ENCODE data around the gene PRKCB.

PRKCB gene

GRCh38 chr16:24170407-24170806 is 334.6 kb downstream of the PRKCB start:
- no peak for DNase-seq (ENCODE audit: low read depth in 3 of 3)

DNA sequence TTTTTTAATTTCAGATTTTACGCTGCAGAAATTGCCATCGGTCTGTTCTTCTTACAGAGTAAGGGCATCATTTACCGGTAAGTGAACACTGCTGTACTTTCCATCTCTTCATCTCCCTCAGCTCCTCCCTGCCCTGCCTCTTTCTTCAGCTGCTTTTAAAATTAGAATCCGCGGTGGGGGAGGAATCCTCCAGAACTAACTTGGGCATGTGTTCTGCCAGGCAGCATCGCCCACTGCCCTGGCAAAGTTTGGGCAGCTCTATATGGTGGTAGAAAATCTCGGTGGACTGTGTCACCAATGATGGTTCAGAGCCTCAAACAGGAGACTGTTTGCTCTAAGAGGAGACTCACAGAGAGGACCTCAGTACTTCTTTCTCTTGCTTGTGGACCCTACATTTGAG is 338.7 kb downstream of the PRKCB start:
- no peak for DNase-seq (ENCODE audit: low read depth in 3 of 3)

DNA sequence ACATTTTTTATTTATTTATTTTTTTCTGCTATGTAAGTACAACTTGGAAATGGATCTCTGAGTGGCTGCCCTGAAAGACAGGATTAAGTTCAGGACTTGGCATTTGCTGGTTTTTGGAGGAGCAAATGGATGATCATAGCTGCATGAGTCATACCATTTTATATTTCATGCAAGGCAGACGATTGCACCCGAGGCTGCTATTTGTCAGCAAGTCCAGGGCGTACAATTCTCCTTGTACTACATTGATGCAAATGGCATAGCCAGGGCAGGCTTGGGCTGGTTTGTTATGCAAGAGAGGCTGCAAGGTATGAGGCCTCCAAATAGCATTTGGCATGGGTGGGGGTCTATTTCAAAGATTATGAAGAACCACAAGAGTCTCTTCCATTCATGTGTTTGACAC is 339.2 kb downstream of the PRKCB start:
- DNase-seq (ENCODE audit: low read depth in 3 of 3) = no peak

DNA sequence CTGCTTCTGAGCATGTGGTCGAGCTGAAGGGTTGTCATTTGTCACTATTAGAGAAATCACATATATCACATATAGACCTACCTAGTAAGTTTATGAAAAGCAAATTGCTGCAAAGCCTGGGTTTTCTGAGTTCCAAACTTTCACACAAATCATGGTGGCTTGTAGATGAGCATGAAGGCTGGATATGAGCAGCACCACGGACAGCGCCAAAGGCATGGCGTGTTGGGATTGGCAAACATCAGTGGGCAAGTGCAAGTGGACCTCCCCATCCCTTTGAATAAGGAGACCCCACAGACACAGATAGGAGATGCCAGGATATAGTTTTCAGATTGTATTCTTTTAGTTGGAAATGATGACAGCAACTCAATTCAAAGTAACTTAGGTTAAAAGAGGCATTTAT is 342.7 kb downstream of the PRKCB start:
- DNase-seq (ENCODE audit: low read depth in 3 of 3) = no peak

- no peak for DNase-seq (ENCODE audit: low read depth in 3 of 3)
Measured at GRCh38 chr16:24180451-24180850, 344.7 kb downstream of the PRKCB start.

GRCh38 chr16:24188021-24188542 is 352.3 kb downstream of the PRKCB start:
- DNase-seq (ENCODE audit: low read depth in 3 of 3) = no peak

- DNase-seq (ENCODE audit: low read depth in 3 of 3) = no peak
Measured at GRCh38 chr16:24188751-24189318, 353.1 kb downstream of the PRKCB start.

GRCh38 chr16:24189941-24190340 is 354.2 kb downstream of the PRKCB start:
- no peak for DNase-seq (ENCODE audit: low read depth in 3 of 3)

DNA sequence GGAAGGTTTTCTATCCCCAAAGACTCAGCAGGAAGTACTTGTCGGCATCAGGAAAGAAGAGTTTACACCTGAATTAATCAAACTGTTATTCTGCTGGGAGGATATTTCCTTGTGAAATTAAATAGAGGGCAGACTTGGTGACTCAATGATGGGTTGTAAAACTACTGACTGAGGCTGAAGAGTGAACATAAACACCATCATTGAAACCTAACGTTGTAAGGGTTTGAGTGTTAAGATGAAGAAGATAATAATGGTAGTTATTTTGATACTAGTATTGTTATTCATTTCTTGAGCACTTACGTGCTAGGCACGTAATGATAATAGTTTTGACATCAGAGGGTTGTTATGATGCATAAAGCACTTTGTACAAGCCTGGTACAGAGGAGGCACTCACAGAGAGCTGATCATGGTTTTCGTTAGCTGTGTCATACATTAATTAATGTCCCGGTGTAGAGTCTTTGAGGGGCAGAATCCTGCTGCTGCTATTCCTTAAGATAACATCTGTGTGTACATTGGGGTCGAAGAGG is 356.2 kb downstream of the PRKCB start:
- no peak for DNase-seq (ENCODE audit: low read depth in 3 of 3)

GRCh38 chr16:24195221-24195620 is 359.4 kb downstream of the PRKCB start:
- no peak for DNase-seq (ENCODE audit: low read depth in 3 of 3)

DNA sequence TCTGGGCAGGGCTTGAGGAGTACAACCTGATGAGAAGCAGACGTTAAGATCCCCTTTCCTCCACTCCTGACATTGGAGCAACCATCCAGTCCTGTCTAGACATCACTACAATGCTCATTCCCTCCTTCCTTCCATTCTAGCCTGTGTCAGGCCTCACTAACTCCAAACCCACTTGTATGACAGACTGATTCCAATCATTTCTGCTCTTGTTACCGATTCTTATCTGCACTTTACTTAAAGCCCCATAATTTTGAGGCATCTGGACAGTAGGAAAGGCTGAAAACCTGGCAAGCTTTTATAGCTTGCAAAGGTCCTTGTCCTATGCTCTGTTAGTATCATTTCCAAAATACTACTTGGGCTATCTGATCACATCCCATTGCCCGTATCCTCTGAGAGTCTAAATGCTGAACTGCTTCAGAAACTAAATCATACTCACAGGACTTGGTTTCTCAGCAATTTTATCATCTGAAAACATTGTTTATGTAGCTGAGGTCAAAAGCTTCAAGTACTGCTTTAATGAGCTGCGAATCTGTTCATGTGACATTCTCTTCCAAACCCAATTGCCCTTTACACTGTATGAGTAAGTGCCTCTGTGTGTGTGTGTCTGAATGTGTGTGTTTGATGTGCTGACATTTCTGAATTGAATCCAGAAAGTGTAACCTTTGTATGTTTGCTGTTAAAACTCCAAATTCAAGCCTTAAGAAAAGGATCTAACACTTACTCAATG is 363.2 kb downstream of the PRKCB start:
- no peak for DNase-seq (ENCODE audit: low read depth in 3 of 3)

DNA sequence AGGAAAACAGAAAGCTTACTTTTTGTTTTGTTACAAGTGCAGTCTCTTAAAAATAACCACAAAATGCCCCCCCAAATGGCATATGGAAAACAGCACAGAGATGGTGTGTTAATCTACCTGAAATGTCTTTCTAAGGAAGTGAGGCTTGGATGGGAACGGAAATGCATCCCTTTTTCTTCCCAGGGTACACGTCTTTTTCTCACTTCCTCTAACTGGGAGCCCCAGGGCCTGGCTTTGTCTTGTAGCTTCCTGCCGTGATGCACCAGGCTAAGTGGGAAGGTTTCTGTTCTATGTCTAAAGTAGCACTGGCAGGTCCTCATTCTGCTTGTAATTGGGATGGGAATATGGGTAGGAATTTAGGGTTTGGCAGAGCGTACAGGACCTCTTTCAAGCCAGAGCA is 367.9 kb downstream of the PRKCB start:
- DNase-seq (ENCODE audit: low read depth in 3 of 3) = no peak

GRCh38 chr16:24204150-24204665 is 368.4 kb downstream of the PRKCB start:
- DNase-seq (ENCODE audit: low read depth in 3 of 3) = no peak

DNA sequence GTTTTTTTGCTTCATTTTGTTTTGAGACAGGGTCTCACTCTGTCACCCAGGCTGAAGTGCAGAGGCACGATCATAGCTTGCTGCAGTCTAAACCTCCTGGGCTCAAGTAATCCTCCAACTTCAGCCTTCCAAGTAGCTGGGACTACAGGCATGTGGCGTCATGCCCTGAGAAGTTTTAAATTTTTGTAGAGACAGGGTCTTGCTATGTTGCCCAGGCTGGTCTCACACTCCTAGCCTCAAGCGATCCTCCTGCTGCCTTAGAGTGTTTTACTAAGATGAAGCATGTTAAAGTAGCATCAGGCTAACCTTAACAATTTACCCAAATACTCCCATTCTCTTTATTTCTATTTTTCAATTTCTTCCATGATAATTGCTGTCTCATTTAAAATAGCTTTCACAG is 371.1 kb downstream of the PRKCB start:
- DNase-seq (ENCODE audit: low read depth in 3 of 3) = no peak

GRCh38 chr16:24208710-24209109 is 372.9 kb downstream of the PRKCB start:
- DNase-seq (ENCODE audit: low read depth in 3 of 3) = no peak

GRCh38 chr16:24214992-24215391 is 379.2 kb downstream of the PRKCB start:
- no peak for DNase-seq (ENCODE audit: low read depth in 3 of 3)

DNA sequence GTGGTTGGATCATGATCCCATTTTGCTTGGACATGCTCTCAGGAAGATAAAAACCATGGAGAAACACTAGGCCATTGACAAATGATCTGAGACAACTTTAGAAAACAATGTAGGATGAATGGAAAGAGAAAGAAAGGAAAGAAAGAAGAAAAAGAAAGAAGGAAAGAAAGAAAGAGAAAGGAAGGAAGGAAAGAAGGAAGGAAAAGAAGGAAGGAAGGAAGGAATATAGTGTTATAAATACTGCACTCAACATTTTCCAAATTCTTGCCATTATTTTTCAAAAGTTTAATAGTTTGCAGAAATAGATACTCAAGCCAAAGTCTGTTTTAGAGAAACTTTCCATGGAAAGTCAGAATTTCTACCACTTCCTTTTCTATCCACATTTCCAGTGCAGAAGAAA is 381.2 kb downstream of the PRKCB start:
- no peak for DNase-seq (ENCODE audit: low read depth in 3 of 3)

- DNase-seq (ENCODE audit: low read depth in 3 of 3) = no peak
Measured at GRCh38 chr16:24217461-24217860, 381.7 kb downstream of the PRKCB start.

GRCh38 chr16:24218299-24218698 is 382.5 kb downstream of the PRKCB start:
- DNase-seq (ENCODE audit: low read depth in 3 of 3) = no peak

- no peak for DNase-seq (ENCODE audit: low read depth in 3 of 3)
Measured at GRCh38 chr16:24221219-24221618, 385.4 kb downstream of the PRKCB start.

- DNase-seq (ENCODE audit: low read depth in 3 of 3) = no peak
Measured at GRCh38 chr16:24228514-24228913, 392.7 kb downstream of the PRKCB start.

DNA sequence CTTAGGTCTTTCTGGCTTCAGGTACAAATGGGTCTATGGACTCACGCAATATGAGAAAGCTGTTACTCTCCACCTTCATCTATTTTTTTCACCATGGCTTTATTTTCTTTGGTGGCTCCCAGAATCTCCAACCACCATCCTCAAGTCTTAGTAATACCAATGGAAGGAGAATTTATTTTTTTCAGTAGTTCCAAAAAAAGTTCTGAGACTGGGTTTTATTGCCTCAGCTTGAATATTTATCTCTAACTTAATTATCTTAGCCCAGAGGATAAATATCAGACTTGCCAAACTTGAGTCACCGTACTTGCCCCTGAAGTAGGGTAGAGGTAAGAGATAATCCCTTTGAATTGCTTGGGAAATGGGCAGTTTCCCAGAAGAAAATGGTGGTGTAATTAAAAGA is 397.2 kb downstream of the PRKCB start:
- DNase-seq (ENCODE audit: low read depth in 3 of 3) = no peak

- no peak for DNase-seq (ENCODE audit: low read depth in 3 of 3)
Measured at GRCh38 chr16:24234737-24235136, 399.0 kb downstream of the PRKCB start.

Data from stimulated activated CD4-positive, alpha-beta T cell treated with anti-CD3 and anti-CD28 coated beads, TNF-alpha, amount 100 ng/mL, for 24 hours (primary cell).